Lower leg skin (tissue), 3 donors: Measurements from ENCODE around the gene ARHGAP30.

ENCODE experiments used
- CTCF ChIP-seq, 3 donors: fragments of 450-650 bp; IDR thresholded peaks; one replicate each; pipeline ENCODE4 v1.5.1; 2016; ENCODE audit warnings: antibody characterized with exemption in 3 of 3, mild to moderate bottlenecking in 3 of 3, moderate library complexity in 2 of 3
- POLR2A ChIP-seq, 2 donors: fragments of 450-650 bp; IDR thresholded peaks; one replicate each; pipeline ENCODE4 v1.6.1; 2016 to 2017; ENCODE audit warnings: antibody characterized with exemption in 2 of 2, mild to moderate bottlenecking in 1 of 2, moderate library complexity in 1 of 2

GRCh38 chr1:161020509-161021164 lies 49.1 kb downstream of the ARHGAP30 start, which contains the start of gene F11R:
- TF ChIP-seq CTCF (IDR thresholded peaks at IDR 0.05) (no peak), POLR2A (IDR thresholded peaks at IDR 0.05) (no peak)
